H1 (cell line): ENCODE data around the gene TPRN.

Experiments
- CBX5 ChIP-seq: fragments of 300-800, 300-1000 bp; sonication (generic); IDR thresholded peaks from 2 replicates; pipeline ENCODE4 v1.7.1; 2016; ENCODE audit warnings: antibody characterized with exemption, low read length, low read depth
- CREB1 ChIP-seq: IDR thresholded peaks from 2 replicates; pipeline ENCODE4 v1.6.1; 2012; ENCODE audit warnings: inconsistent platforms
- CTCF ChIP-seq, 3 experiments: IDR thresholded peaks; 1 replicate in 2 of 3; 2 replicates in 1 of 3; pipeline versions ENCODE4 v1.5.1 to v1.6.1; 2011; ENCODE audit warnings: low read length in 3 of 3, mild to moderate bottlenecking in 3 of 3, inconsistent platforms in 2 of 3, low read depth in 1 of 3, moderate library complexity in 1 of 3; ENCODE audit not compliant: insufficient read depth in 1 of 3; ENCODE audit errors: control extremely low read depth in 1 of 3
- EZH2 ChIP-seq: fragments of 200-600 bp; sonication (generic); IDR thresholded peaks from 2 replicates; pipeline ENCODE4 v1.7.1; 2012; ENCODE audit warnings: low read depth, mild to moderate bottlenecking, moderate library complexity, low read length, inconsistent platforms; ENCODE audit not compliant: severe bottlenecking
- HDAC6 ChIP-seq: IDR thresholded peaks from one replicate; pipeline ENCODE4 v1.7.1; 2012; ENCODE audit warnings: low read depth, mild to moderate bottlenecking, inconsistent platforms, low read length, moderate library complexity
- KDM1A ChIP-seq: fragments of 200-600, 300-600 bp; sonication (generic); IDR thresholded peaks from 2 replicates; pipeline ENCODE4 v1.7.1; 2016; ENCODE audit warnings: mild to moderate bottlenecking, low read length, borderline replicate concordance
- POLR2A ChIP-seq, 2 experiments: IDR thresholded peaks; 1 replicate in 1 of 2; 2 replicates in 1 of 2; pipeline ENCODE4 v1.6.1; 2011; ENCODE audit warnings: low read depth in 2 of 2, low read length in 2 of 2, mild to moderate bottlenecking in 2 of 2; ENCODE audit errors: control extremely low read depth in 1 of 2
- POLR2AphosphoS5 ChIP-seq: IDR thresholded peaks from 2 replicates; pipeline ENCODE4 v1.6.1; 2011; ENCODE audit warnings: low read depth, low read length
- RNF2 ChIP-seq: fragments of 200-900, 300-1000 bp; sonication (generic); IDR thresholded peaks from 2 replicates; pipeline ENCODE4 v1.7.1; 2016; ENCODE audit warnings: borderline replicate concordance, low read depth, mild to moderate bottlenecking, antibody characterized with exemption, low read length; ENCODE audit not compliant: poor library complexity, severe bottlenecking; ENCODE audit errors: missing control alignments
- ZNF274 ChIP-seq: IDR thresholded peaks from 2 replicates; pipeline ENCODE4 v1.7.0; 2012; ENCODE audit warnings: low read length, borderline replicate concordance; ENCODE audit errors: extremely low read depth
- TF ChIP-seq, protein P1 (sequence below): IDR thresholded peaks from 2 replicates; pipeline ENCODE4 v1.6.1; 2012; ENCODE audit warnings: inconsistent platforms

- TF ChIP-seq POLR2A (IDR thresholded peaks at IDR 0.05; ENCODE audit: control extremely low read depth in 1 of 2, low read depth in 2 of 2, low read length in 2 of 2) (no peak), POLR2AphosphoS5 (no peak), CTCF (IDR thresholded peaks at IDR 0.05; ENCODE audit: control extremely low read depth in 1 of 3, insufficient read depth in 1 of 3, low read depth in 1 of 3, low read length in 3 of 3) (no peak), EZH2 (no peak), ZNF274 (no peak), CBX5 (no peak), KDM1A (no peak), HDAC6 (no peak), RNF2 (no peak), CREB1 (no peak)
- TF ChIP-seq, protein P1, sequence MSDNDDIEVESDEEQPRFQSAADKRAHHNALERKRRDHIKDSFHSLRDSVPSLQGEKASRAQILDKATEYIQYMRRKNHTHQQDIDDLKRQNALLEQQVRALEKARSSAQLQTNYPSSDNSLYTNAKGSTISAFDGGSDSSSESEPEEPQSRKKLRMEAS: no peak
These were observed 5.6 kb downstream of the TPRN start for GRCh38 chr9:137194909-137195308.
